K562 (cell line): ENCODE data around the gene EIF4EBP2. TPM values are rescaled to one million over a fixed set of nuclear protein-coding genes. Genes with fewer than 3 reads are reported as not detected.

Experiments
- BRD4 ChIP-seq: fragments of 200-600 bp; sonication (generic); IDR thresholded peaks from 2 replicates; pipeline ENCODE4 v1.6.1; 2017; ENCODE audit warnings: inconsistent platforms
- FUS ChIP-seq: fragments of 200-400 bp; formaldehyde crosslinking; optimal IDR thresholded peaks from 2 replicates; pipeline ENCODE3; 2017; ENCODE audit warnings: low read depth, low read length
- KDM1A ChIP-seq, 2 experiments: fragments of 450-650 bp; IDR thresholded peaks; 2 replicates each; pipeline ENCODE4 v1.6.1; 2016; ENCODE audit warnings: mild to moderate bottlenecking in 2 of 2
- NRF1 ChIP-seq, 2 experiments: fragments of 450-650 bp; IDR thresholded peaks in 1 of 2; conservative IDR thresholded peaks in 1 of 2; 2 replicates each; pipeline ENCODE4 v1.6.1; 2014; ENCODE audit warnings: mild to moderate bottlenecking in 2 of 2
- OTX1 ChIP-seq: fragments of 450-650 bp; formaldehyde crosslinking; IDR thresholded peaks from 2 replicates; pipeline ENCODE4 v1.4.0; 2022; ENCODE audit warnings: mild to moderate bottlenecking
- PHB ChIP-seq: fragments of 250-450 bp; sonication (Bioruptor Pico); IDR thresholded peaks from 2 replicates; pipeline ENCODE4 v1.5.0; 2021
- PML ChIP-seq: IDR thresholded peaks from 2 replicates; pipeline ENCODE4 v1.6.1; 2012; ENCODE audit warnings: low read length, inconsistent platforms
- POLR2G ChIP-seq: fragments of 200-400 bp; formaldehyde crosslinking; IDR thresholded peaks from 2 replicates; pipeline ENCODE4 v1.6.1; 2017; ENCODE audit warnings: low read depth, mild to moderate bottlenecking, antibody characterized with exemption, low read length, moderate library complexity
- RBM22 ChIP-seq: fragments of 200-400 bp; formaldehyde crosslinking; IDR thresholded peaks from 2 replicates; pipeline ENCODE4 v1.6.1; 2018; ENCODE audit warnings: low read length, low read depth; ENCODE audit not compliant: poor library complexity, severe bottlenecking
- REST ChIP-seq, 2 experiments: fragments of 450-650 bp; formaldehyde crosslinking in 1 of 2; IDR thresholded peaks; 2 replicates each; pipeline versions ENCODE4 v1.4.0 to v1.6.1; 2014 to 2020; ENCODE audit warnings: mild to moderate bottlenecking in 2 of 2, borderline replicate concordance in 1 of 2, low read depth in 1 of 2
- SMARCC2 ChIP-seq: fragments of 450-650 bp; IDR thresholded peaks from 2 replicates; pipeline ENCODE4 v1.6.1; 2017; ENCODE audit warnings: antibody characterized with exemption, moderate library complexity, mild to moderate bottlenecking, low read depth
- SREBF2 ChIP-seq: sonication (generic); formaldehyde crosslinking; IDR thresholded peaks from 2 replicates; pipeline ENCODE4 v1.4.0; 2020; ENCODE audit warnings: mild to moderate bottlenecking, missing genetic modification reagents
- ZNF12 ChIP-seq: sonication (generic); formaldehyde crosslinking; IDR thresholded peaks from 2 replicates; pipeline ENCODE4 v1.4.0; 2020; ENCODE audit warnings: mild to moderate bottlenecking, missing genetic modification reagents
- ZNF449 ChIP-seq: fragments of 250-450 bp; sonication (Bioruptor Pico); IDR thresholded peaks from 2 replicates; pipeline ENCODE4 v1.8.0; 2022; ENCODE audit warnings: moderate library complexity, mild to moderate bottlenecking, inconsistent platforms
- ZNF75A ChIP-seq: fragments of 450-650 bp; formaldehyde crosslinking; IDR thresholded peaks from 2 replicates; pipeline ENCODE4 v1.4.0; 2020; ENCODE audit warnings: mild to moderate bottlenecking
- polyA plus RNA-seq, 8 experiments: library from polyadenylated mRNA; depleted of rRNA in 4 of 8; stranded (reverse) in 5 of 8; unstranded in 3 of 8; fragments of >200 nt; fragmentation: Nextera tagmentation in 2 of 8; fragmentation: Illumina TruSeq in 1 of 8; extraction: Ambion mirVana in 2 of 8; extraction: Trizol in 1 of 8; gene quantifications; 2 replicates each; pipeline versions ENCODE4 v1.2.1 to v1.2.3, GENCODE V29; 2011 to 2014; ENCODE audit warnings: inconsistent platforms in 1 of 8, missing spikeins in 1 of 8
- total RNA-seq, 7 experiments: library from RNA; depleted of rRNA in 6 of 7; stranded (reverse); fragments of >200 nt in 6 of 7; fragmentation: Illumina TruSeq in 2 of 7; extraction: Trizol in 2 of 7; gene quantifications; 2 replicates each; pipeline versions ENCODE4 v1.2.1 to v1.2.3, GENCODE V29; 2011 to 2021; ENCODE audit warnings: low replicate concordance in 1 of 7
- TF ChIP-seq, protein P1 (sequence below): fragments of 250-450 bp; sonication (Bioruptor Pico); IDR thresholded peaks from 2 replicates; pipeline ENCODE4 v1.8.0; 2022; ENCODE audit warnings: inconsistent platforms

Gene EIF4EBP2
- total and polyA plus RNA-seq, 9 of the 15 experiments (the other 6 are each of a cell fraction or from before 2014, with no cell fraction given), result 16.1 to 67.5 (median 38.3) TPM

DNA sequence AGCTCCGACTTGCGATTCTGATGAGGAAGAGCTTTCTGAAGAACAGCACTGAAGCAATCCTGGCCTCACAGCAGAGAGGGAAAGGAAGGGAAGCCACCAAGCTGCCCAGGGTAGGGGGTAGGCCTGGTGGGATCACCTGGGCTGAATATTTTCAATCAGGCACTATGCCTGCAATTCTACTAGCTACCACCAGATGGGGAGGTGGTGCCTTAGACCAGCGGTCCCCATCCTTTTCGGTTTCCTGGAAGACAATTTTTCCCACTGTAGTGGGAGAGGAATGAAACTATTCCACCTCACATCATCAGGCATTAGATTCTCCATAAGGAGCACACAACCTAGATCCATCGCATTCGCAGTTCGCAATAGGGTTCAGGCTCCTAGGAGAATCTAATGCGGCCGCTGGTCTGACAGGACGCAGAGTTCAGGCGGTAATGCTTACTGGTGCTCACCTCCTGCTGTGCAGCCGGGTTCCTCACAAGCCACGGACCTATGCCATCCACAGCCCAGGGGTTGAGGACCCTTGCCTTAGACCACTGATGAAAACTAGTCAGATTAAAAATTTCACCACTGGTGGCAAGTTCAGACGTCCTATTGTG, 24.3 kb upstream of the EIF4EBP2 start (continued):
- TF ChIP-seq PHB (CRISPR knock-in tag) (no peak), NRF1 (conservative IDR thresholded peaks at IDR 0.05 in 1 of 2, IDR thresholded peaks at IDR 0.05 in 1 of 2) (no peak), PML (no peak), ZNF449 (CRISPR knock-in tag) (no peak), KDM1A (IDR thresholded peaks at IDR 0.05) (no peak), SREBF2 (CRISPR knock-in tag) (no peak), SMARCC2 (no peak), ZNF75A (CRISPR knock-in tag) (no peak), POLR2G (no peak), FUS (no peak), ZNF12 (CRISPR knock-in tag) (no peak), REST (IDR thresholded peaks at IDR 0.05; ENCODE audit: borderline replicate concordance) (peak; percentile 67; the same call in 1 of the 2 replicates), REST (CRISPR knock-in tag; IDR thresholded peaks at IDR 0.05; ENCODE audit: low read depth) (no peak), OTX1 (CRISPR knock-in tag) (no peak), BRD4 (no peak), RBM22 (no peak)
- TF ChIP-seq, protein P1, sequence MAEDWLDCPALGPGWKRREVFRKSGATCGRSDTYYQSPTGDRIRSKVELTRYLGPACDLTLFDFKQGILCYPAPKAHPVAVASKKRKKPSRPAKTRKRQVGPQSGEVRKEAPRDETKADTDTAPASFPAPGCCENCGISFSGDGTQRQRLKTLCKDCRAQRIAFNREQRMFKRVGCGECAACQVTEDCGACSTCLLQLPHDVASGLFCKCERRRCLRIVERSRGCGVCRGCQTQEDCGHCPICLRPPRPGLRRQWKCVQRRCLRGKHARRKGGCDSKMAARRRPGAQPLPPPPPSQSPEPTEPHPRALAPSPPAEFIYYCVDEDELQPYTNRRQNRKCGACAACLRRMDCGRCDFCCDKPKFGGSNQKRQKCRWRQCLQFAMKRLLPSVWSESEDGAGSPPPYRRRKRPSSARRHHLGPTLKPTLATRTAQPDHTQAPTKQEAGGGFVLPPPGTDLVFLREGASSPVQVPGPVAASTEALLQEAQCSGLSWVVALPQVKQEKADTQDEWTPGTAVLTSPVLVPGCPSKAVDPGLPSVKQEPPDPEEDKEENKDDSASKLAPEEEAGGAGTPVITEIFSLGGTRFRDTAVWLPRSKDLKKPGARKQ (CRISPR knock-in tag), result no peak
